Keratinocyte (primary cell): Measurements from ENCODE around the gene CLEC16A.

Experiments used
- EZH2 ChIP-seq: IDR thresholded peaks from one replicate; pipeline ENCODE4 v1.6.1; 2012; ENCODE audit warnings: inconsistent platforms, mild to moderate bottlenecking, low read length, moderate library complexity
- TF ChIP-seq, protein P1 (sequence below), 3 experiments: IDR thresholded peaks in 1 of 3; conservative IDR thresholded peaks in 1 of 3; optimal IDR thresholded peaks in 1 of 3; 2 replicates in 2 of 3; 3 replicates in 1 of 3; pipeline versions ENCODE3 to v1.5.1; 2011; ENCODE audit warnings: low read length in 3 of 3, mild to moderate bottlenecking in 3 of 3, moderate library complexity in 2 of 3, control low read depth in 1 of 3, inconsistent platforms in 1 of 3; ENCODE audit not compliant: insufficient read depth in 2 of 3; ENCODE audit errors: extremely low read depth in 1 of 3

- TF ChIP-seq, protein P1, sequence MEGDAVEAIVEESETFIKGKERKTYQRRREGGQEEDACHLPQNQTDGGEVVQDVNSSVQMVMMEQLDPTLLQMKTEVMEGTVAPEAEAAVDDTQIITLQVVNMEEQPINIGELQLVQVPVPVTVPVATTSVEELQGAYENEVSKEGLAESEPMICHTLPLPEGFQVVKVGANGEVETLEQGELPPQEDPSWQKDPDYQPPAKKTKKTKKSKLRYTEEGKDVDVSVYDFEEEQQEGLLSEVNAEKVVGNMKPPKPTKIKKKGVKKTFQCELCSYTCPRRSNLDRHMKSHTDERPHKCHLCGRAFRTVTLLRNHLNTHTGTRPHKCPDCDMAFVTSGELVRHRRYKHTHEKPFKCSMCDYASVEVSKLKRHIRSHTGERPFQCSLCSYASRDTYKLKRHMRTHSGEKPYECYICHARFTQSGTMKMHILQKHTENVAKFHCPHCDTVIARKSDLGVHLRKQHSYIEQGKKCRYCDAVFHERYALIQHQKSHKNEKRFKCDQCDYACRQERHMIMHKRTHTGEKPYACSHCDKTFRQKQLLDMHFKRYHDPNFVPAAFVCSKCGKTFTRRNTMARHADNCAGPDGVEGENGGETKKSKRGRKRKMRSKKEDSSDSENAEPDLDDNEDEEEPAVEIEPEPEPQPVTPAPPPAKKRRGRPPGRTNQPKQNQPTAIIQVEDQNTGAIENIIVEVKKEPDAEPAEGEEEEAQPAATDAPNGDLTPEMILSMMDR (optimal IDR thresholded peaks at IDR 0.05 in 1 of 3, IDR thresholded peaks at IDR 0.05 in 1 of 3, conservative IDR thresholded peaks at IDR 0.05 in 1 of 3; ENCODE audit: extremely low read depth in 1 of 3, insufficient read depth in 2 of 3, low read length in 3 of 3), result no peak
- TF ChIP-seq EZH2, result no peak
Measured at GRCh38 chr16:10938796-10939648, 5.3 kb upstream of the CLEC16A start.
